HepG2 (cell line): ENCODE data around the gene COLEC12. TPM values are rescaled to one million over a fixed set of nuclear protein-coding genes. Genes with fewer than 3 reads are reported as not detected.
A peak's percentile ranks its signal among the peaks of the same experiment; 100 is the strongest.

Source experiments
- ATAC-seq: fragments of 200-7000 bp; cut with Tn5 transposase; 3 replicates; pipeline ENCODE4 v1.9.1; 2020; ENCODE audit warnings: mild to moderate bottlenecking, moderate library complexity
- BruUV-seq: library from RNA; stranded (reverse); fragments of 400-500 nt; replicated peaks from 2 replicates; lab custom pipeline; 2021; lab: Mats Ljungman, UMichigan
- CTCF ChIA-PET: fragments of 300-600 bp; formaldehyde crosslinking; extraction: SDS; loops from one replicate; lab custom pipeline; 2021; ENCODE audit warnings: low total read pairs, inconsistent platforms, low intra/inter-chr PET ratio; lab: Yijun Ruan, JAX
- POLR2A ChIA-PET: fragments of 350-600 bp; sonication (Branson Sonifier 250); formaldehyde crosslinking; loops from one replicate; lab custom pipeline; 2020; ENCODE audit warnings: antibody characterized with exemption, inconsistent platforms; lab: Yijun Ruan, JAX
- DNase-seq: peaks from one replicate; pipeline ENCODE4 v3.0.0-alpha.2; 2015; ENCODE audit warnings: low spot score
- FAIRE-seq: peaks from 3 replicates; lab custom pipeline; 2011; peaks lifted over from hg19 to GRCh38; lab: Jason Lieb, UNC
- H2AFZ ChIP-seq: one replicate; pipeline ENCODE4 v1.6.1; 2011; ENCODE audit warnings: low read length, inconsistent platforms
- H3K27ac ChIP-seq: fragments of 300-600 bp; 3 replicates; pipeline ENCODE4 v1.8.0; 2011; ENCODE audit warnings: mixed run types, mild to moderate bottlenecking, mixed read lengths, low read length, inconsistent platforms; ENCODE audit not compliant: insufficient read depth; ENCODE audit errors: extremely low read length
- H3K27me3 ChIP-seq, 2 experiments: fragments of 200-600 bp in 1 of 2; 2 replicates in 1 of 2; 3 replicates in 1 of 2; pipeline versions ENCODE4 v1.6.0 to v1.8.0; 2011; ENCODE audit warnings: low read length in 2 of 2, mild to moderate bottlenecking in 2 of 2, moderate library complexity in 2 of 2, inconsistent platforms in 1 of 2; ENCODE audit not compliant: insufficient read depth in 2 of 2, control insufficient read depth in 1 of 2
- H3K36me3 ChIP-seq, 2 experiments: fragments of 200-600 bp in 1 of 2; replicated peaks in 1 of 2; 2 replicates in 1 of 2; 3 replicates in 1 of 2; pipeline versions ENCODE4 v1.5.1 to v1.8.0; 2011; ENCODE audit warnings: low read length in 2 of 2, inconsistent platforms in 1 of 2; ENCODE audit not compliant: insufficient read depth in 2 of 2, control insufficient read depth in 1 of 2
- H3K4me1 ChIP-seq: 2 replicates; pipeline ENCODE4 v1.5.1; 2012; ENCODE audit warnings: low read length, inconsistent platforms; ENCODE audit not compliant: insufficient read depth
- H3K4me2 ChIP-seq: 2 replicates; pipeline ENCODE4 v1.6.0; 2011; ENCODE audit warnings: low read depth, low read length, inconsistent platforms
- H3K4me3 ChIP-seq, 3 experiments: fragments of 200-600 bp in 1 of 3; sonication (generic), shearing (Covaris generic) in 1 of 3; replicated peaks in 1 of 3; 2 replicates each; pipeline ENCODE4 v1.5.1; 2011 to 2016; ENCODE audit warnings: low read length in 3 of 3, inconsistent platforms in 2 of 3, low read depth in 2 of 3, mild to moderate bottlenecking in 2 of 3, control low read depth in 1 of 3, mixed read lengths in 1 of 3; ENCODE audit not compliant: insufficient read depth in 1 of 3
- H3K79me2 ChIP-seq: one replicate; pipeline ENCODE4 v1.6.1; 2011; ENCODE audit warnings: low read length, inconsistent platforms; ENCODE audit not compliant: insufficient read depth
- H3K9ac ChIP-seq: 2 replicates; pipeline ENCODE4 v1.6.0; 2011; ENCODE audit warnings: mild to moderate bottlenecking, low read depth, low read length, inconsistent platforms; ENCODE audit not compliant: insufficient read depth
- H3K9me3 ChIP-seq: 2 replicates; pipeline ENCODE4 v1.5.1; 2012; ENCODE audit warnings: mild to moderate bottlenecking, low read length
- H4K20me1 ChIP-seq: 2 replicates; pipeline ENCODE4 v1.6.0; 2011; ENCODE audit warnings: inconsistent platforms, mild to moderate bottlenecking, low read length, moderate library complexity; ENCODE audit not compliant: insufficient read depth
- CREM ChIP-seq, 2 experiments: sonication (generic) in 1 of 2; formaldehyde crosslinking in 1 of 2; IDR thresholded peaks; 2 replicates each; pipeline versions ENCODE4 v1.4.0 to v1.6.1; 2016 to 2020; ENCODE audit warnings: antibody characterized with exemption in 1 of 2, mild to moderate bottlenecking in 1 of 2, missing genetic modification reagents in 1 of 2
- KLF6 ChIP-seq: IDR thresholded peaks from 2 replicates; pipeline ENCODE4 v1.8.0; 2016; ENCODE audit warnings: missing biosample characterization, missing genetic modification reagents
- MAFK ChIP-seq, 2 experiments: IDR thresholded peaks in 1 of 2; conservative IDR thresholded peaks in 1 of 2; 2 replicates each; pipeline ENCODE4 v1.6.1; 2011; ENCODE audit warnings: improper control_type of control experiment in 2 of 2, low read length in 2 of 2
- UBTF ChIP-seq: sonication (generic); formaldehyde crosslinking; IDR thresholded peaks from 2 replicates; pipeline ENCODE4 v1.4.0; 2020; ENCODE audit warnings: mild to moderate bottlenecking, missing genetic modification reagents
- ZNF724P ChIP-seq: sonication (generic); formaldehyde crosslinking; IDR thresholded peaks from 2 replicates; pipeline ENCODE4 v1.8.0; 2022; ENCODE audit warnings: missing genetic modification reagents, borderline replicate concordance
- WGBS: methylation state at CpG from one replicate; pipeline ENCODE4 v1.1.6; 2017; ENCODE audit warnings: low lambda C conversion rate; 5-methylcytosine and 5-hydroxymethylcytosine counted together
- in situ Hi-C: cut with HindIII; loops from 2 replicates; pipeline ENCODE4 v1.10.0; 2017; ENCODE audit warnings: low pct_unique_long_range_greater_than_20kb; ENCODE audit not compliant: extremely low pct_ligation_motif_present
- intact Hi-C: fragments of 100-400 bp; cut with micrococcal nuclease; formaldehyde crosslinking; loops from one replicate; pipeline ENCODE4 v1.10.0; 2022; ENCODE audit not compliant: unreplicated experiment
- polyA plus RNA-seq, 8 experiments: library from polyadenylated mRNA; depleted of rRNA in 3 of 8; stranded (reverse) in 7 of 8; unstranded in 1 of 8; fragments of >200 nt; fragmentation: Illumina TruSeq in 4 of 8; extraction: Trizol in 4 of 8; gene quantifications; 2 replicates each; pipeline versions ENCODE4 v1.2.1 to v1.2.3, GENCODE V29; 2011 to 2016; ENCODE audit warnings: low read depth in 4 of 8, missing spikeins in 1 of 8, mixed read lengths in 1 of 8; ENCODE audit not compliant: insufficient read depth in 1 of 8
- total RNA-seq, 5 experiments: library from RNA; depleted of rRNA; stranded (reverse); fragments of >200 nt; fragmentation: Illumina TruSeq; extraction: Trizol; gene quantifications; 2 replicates each; pipeline ENCODE4 v1.2.3, GENCODE V29; 2016; ENCODE audit warnings: low read depth in 1 of 5

Gene COLEC12
- total and polyA plus RNA-seq, 2 of the 13 experiments (the other 11 are each of a cell fraction or from before 2014, with no cell fraction given): 0.02 to 0.11 TPM

GRCh38 chr18:295756-296490 is 204.6 kb downstream of the COLEC12 start:
- FAIRE-seq: no peak
- POLR2A ChIA-PET: no interaction called here
- no peaks in the 10 kb centered on the region for H3K36me3 ChIP-seq
- no peak overlapping the region for H3K4me2 ChIP-seq
- H3K4me3 ChIP-seq: no peak overlapping the region
- H3K79me2 ChIP-seq: no peaks in the 10 kb centered on the region
- H3K9ac ChIP-seq: no peak overlapping the region
- no peak for DNase-seq
- no peaks in the 10 kb centered on the region for H4K20me1 ChIP-seq
- CTCF ChIA-PET: no interaction called here
- peaks cover 0 to 9% of the 10 kb centered on the region in 2 experiments; a peak in 1 of 5 replicates for H3K27me3 ChIP-seq
- intact Hi-C loops (no loop called here), in situ Hi-C loops (no loop called here)
- no peaks in the 10 kb centered on the region for H3K4me1 ChIP-seq
- no peaks in the 10 kb centered on the region for H3K9me3 ChIP-seq
- TF ChIP-seq UBTF (no peak), ZNF724P (CRISPR knock-in tag) (no peak), CREM (IDR thresholded peaks at IDR 0.05) (no peak), CREM (CRISPR knock-in tag; IDR thresholded peaks at IDR 0.05) (no peak)
- no peak for ATAC-seq
- WGBS: 14% methylated on average over 3 of the region's 3 CpGs
- no TSS peak for BruUV-seq
- no peak overlapping the region for H3K27ac ChIP-seq
- no peak overlapping the region for H2AFZ ChIP-seq

GRCh38 chr18:294566-294965 is 205.9 kb downstream of the COLEC12 start:
- 12% methylated on average over 3 of the region's 3 CpGs for WGBS
- DNase-seq (no peak), FAIRE-seq (no peak), ATAC-seq (no peak)
- Histone ChIP-seq H3K9me3 (no peaks in the 10 kb centered on the region), H2AFZ (no peak overlapping the region), H3K36me3 (no peaks in the 10 kb centered on the region), H3K4me1 (no peaks in the 10 kb centered on the region), H3K27ac (no peak overlapping the region), H4K20me1 (no peaks in the 10 kb centered on the region), H3K4me2 (no peak overlapping the region), H3K27me3 (peaks cover 0 to 6% of the 10 kb centered on the region in 2 experiments; a peak in 1 of 5 replicates), H3K4me3 (no peak overlapping the region), H3K79me2 (no peaks in the 10 kb centered on the region), H3K9ac (no peak overlapping the region)
- in situ Hi-C loops: no loop called here
- peak in 1 of 2 experiments; percentile 19; a peak in 1 of 4 replicates for TF ChIP-seq MAFK (conservative IDR thresholded peaks at IDR 0.05 in 1 of 2, IDR thresholded peaks at IDR 0.05 in 1 of 2; ENCODE audit: low read length in 2 of 2)
- TF ChIP-seq KLF6 (CRISPR knock-in tag): no peak
- intact Hi-C loops: no loop called here
- POLR2A ChIA-PET: no interaction called here
- CTCF ChIA-PET: no interaction called here
- no TSS peak for BruUV-seq
